Mesenchymal stem cell (in vitro differentiated cells and primary cell): ENCODE results near the gene DNAJC6.

Experiments
- DNase-seq: peaks from one replicate; pipeline ENCODE4 v3.0.0-alpha.2; 2013
- H2AFZ ChIP-seq: one replicate; pipeline ENCODE4 v1.6.1; 2013; ENCODE audit warnings: low read depth, mild to moderate bottlenecking, control low read depth, inconsistent platforms, low read length, moderate library complexity
- H2AK5ac ChIP-seq: 2 replicates; pipeline ENCODE4 v1.6.1; 2013; ENCODE audit warnings: low read length, moderate library complexity, mild to moderate bottlenecking, inconsistent platforms; ENCODE audit not compliant: severe bottlenecking
- H2BK120ac ChIP-seq: one replicate; pipeline ENCODE4 v1.6.1; 2013; ENCODE audit warnings: low read depth, mild to moderate bottlenecking, inconsistent platforms, low read length, moderate library complexity
- H2BK12ac ChIP-seq, 2 experiments: one replicate each; pipeline ENCODE4 v1.6.1; 2013; ENCODE audit warnings: inconsistent platforms in 2 of 2, low read length in 2 of 2, mild to moderate bottlenecking in 2 of 2, moderate library complexity in 2 of 2, control low read depth in 1 of 2
- H2BK15ac ChIP-seq: one replicate; pipeline ENCODE4 v1.6.1; 2013; ENCODE audit warnings: mild to moderate bottlenecking, low read depth, inconsistent platforms; ENCODE audit not compliant: poor library complexity, severe bottlenecking
- H2BK5ac ChIP-seq: 2 replicates; pipeline ENCODE4 v1.6.1; 2013; ENCODE audit warnings: low read depth, mild to moderate bottlenecking, low read length, control low read depth, inconsistent platforms; ENCODE audit not compliant: poor library complexity, severe bottlenecking
- H3K14ac ChIP-seq, 2 experiments: one replicate each; pipeline ENCODE4 v1.6.1; 2013; ENCODE audit warnings: inconsistent platforms in 2 of 2, low read length in 2 of 2, control low read depth in 1 of 2, mild to moderate bottlenecking in 1 of 2, moderate library complexity in 1 of 2
- H3K18ac ChIP-seq, 2 experiments: one replicate each; pipeline ENCODE4 v1.6.1; 2013; ENCODE audit warnings: inconsistent platforms in 2 of 2, low read length in 2 of 2, control low read depth in 1 of 2, low read depth in 1 of 2, mild to moderate bottlenecking in 1 of 2
- H3K23ac ChIP-seq, 2 experiments: one replicate each; pipeline ENCODE4 v1.6.1; 2013; ENCODE audit warnings: inconsistent platforms in 2 of 2, low read length in 2 of 2, mild to moderate bottlenecking in 2 of 2, moderate library complexity in 2 of 2, control low read depth in 1 of 2
- H3K27ac ChIP-seq: 2 replicates; pipeline ENCODE4 v1.5.1; 2013; ENCODE audit warnings: mild to moderate bottlenecking, moderate library complexity, low read length, control low read depth, inconsistent platforms; ENCODE audit not compliant: poor library complexity, severe bottlenecking
- H3K27me3 ChIP-seq, 2 experiments: 2 replicates each; pipeline versions ENCODE4 v1.6.1 to v1.7.0; 2013; ENCODE audit warnings: low read length in 2 of 2, mild to moderate bottlenecking in 2 of 2, moderate library complexity in 2 of 2, control low read depth in 1 of 2, inconsistent platforms in 1 of 2; ENCODE audit not compliant: control insufficient read depth in 1 of 2, insufficient read depth in 1 of 2
- H3K36me3 ChIP-seq, 2 experiments: 2 replicates each; pipeline versions ENCODE4 v1.6.1 to v1.7.0; 2013; ENCODE audit warnings: low read length in 2 of 2, control low read depth in 1 of 2, inconsistent platforms in 1 of 2, low read depth in 1 of 2, mild to moderate bottlenecking in 1 of 2; ENCODE audit not compliant: insufficient read depth in 2 of 2, control insufficient read depth in 1 of 2
- H3K4ac ChIP-seq, 2 experiments: one replicate each; pipeline ENCODE4 v1.6.1; 2013; ENCODE audit warnings: inconsistent platforms in 2 of 2, low read length in 2 of 2, mild to moderate bottlenecking in 2 of 2, moderate library complexity in 2 of 2, control low read depth in 1 of 2, low read depth in 1 of 2
- H3K4me1 ChIP-seq: 2 replicates; pipeline ENCODE4 v1.6.1; 2013; ENCODE audit warnings: low read depth, low read length, control low read depth; ENCODE audit not compliant: control insufficient read depth, insufficient read depth
- H3K4me2 ChIP-seq: 2 replicates; pipeline ENCODE4 v1.6.1; 2013; ENCODE audit warnings: low read length, mild to moderate bottlenecking, inconsistent platforms; ENCODE audit not compliant: poor library complexity, severe bottlenecking
- H3K4me3 ChIP-seq, 2 experiments: 2 replicates each; pipeline versions ENCODE4 v1.5.1 to v1.7.0; 2013; ENCODE audit warnings: low read length in 2 of 2, mild to moderate bottlenecking in 2 of 2, control low read depth in 1 of 2, low read depth in 1 of 2; ENCODE audit not compliant: insufficient read depth in 1 of 2
- H3K79me1 ChIP-seq: replicated peaks from 2 replicates; pipeline ENCODE4 v1.6.1; 2013; ENCODE audit warnings: mild to moderate bottlenecking, control low read depth, low read length, inconsistent platforms; ENCODE audit not compliant: poor library complexity, severe bottlenecking
- H3K9ac ChIP-seq: 2 replicates; pipeline ENCODE4 v1.7.0; 2013; ENCODE audit warnings: mild to moderate bottlenecking, low read length, moderate library complexity
- H3K9me3 ChIP-seq: 2 replicates; pipeline ENCODE4 v1.7.0; 2013; ENCODE audit warnings: mild to moderate bottlenecking, low read length; ENCODE audit not compliant: control insufficient read depth
- H4K8ac ChIP-seq: one replicate; pipeline ENCODE4 v1.6.1; 2013; ENCODE audit warnings: inconsistent platforms, mild to moderate bottlenecking, low read length, moderate library complexity
- H4K91ac ChIP-seq: one replicate; pipeline ENCODE4 v1.6.1; 2013; ENCODE audit warnings: mild to moderate bottlenecking, low read length, inconsistent platforms
- WGBS: methylation state at CpG from one replicate; pipeline ENCODE4 v1.1.7; 2013; ENCODE audit warnings: mixed read lengths; 5-methylcytosine and 5-hydroxymethylcytosine counted together

The DNAJC6 gene

GRCh38 chr1:65267271-65267670, 42.1 kb upstream of the DNAJC6 start:
- Histone ChIP-seq H3K4ac (no peak overlapping the region), H3K9me3 (no peaks in the 10 kb centered on the region), H3K9ac (no peak overlapping the region), H3K4me3 (no peak overlapping the region), H2AFZ (no peak overlapping the region), H2BK12ac (no peak overlapping the region), H3K18ac (no peak overlapping the region), H2AK5ac (no peak overlapping the region), H3K23ac (no peak overlapping the region), H2BK120ac (no peak overlapping the region), H4K91ac (no peak overlapping the region), H3K14ac (no peak overlapping the region), H3K27me3 (no peaks in the 10 kb centered on the region), H2BK5ac (no peak overlapping the region), H3K79me1 (peaks cover 2% of the 10 kb centered on the region), H3K4me1 (peaks cover 3% of the 10 kb centered on the region), H4K8ac (no peak overlapping the region), H2BK15ac (no peak overlapping the region), H3K36me3 (no peaks in the 10 kb centered on the region), H3K4me2 (no peak overlapping the region), H3K27ac (no peak overlapping the region)
- DNase-seq, result no peak
- 91% methylated on average over 4 of the region's 4 CpGs for WGBS

- Histone ChIP-seq H2BK15ac (no peak overlapping the region), H3K23ac (no peak overlapping the region), H2BK5ac (no peak overlapping the region), H3K4me3 (no peak overlapping the region), H2BK120ac (no peak overlapping the region), H2AFZ (no peak overlapping the region), H2BK12ac (no peak overlapping the region), H3K4me2 (no peak overlapping the region), H3K14ac (no peak overlapping the region), H4K91ac (no peak overlapping the region), H3K79me1 (peaks cover 2% of the 10 kb centered on the region), H3K18ac (no peak overlapping the region), H3K9ac (no peak overlapping the region), H3K27ac (no peak overlapping the region), H3K4me1 (peaks cover 3% of the 10 kb centered on the region), H2AK5ac (no peak overlapping the region), H3K9me3 (no peaks in the 10 kb centered on the region), H3K36me3 (no peaks in the 10 kb centered on the region), H4K8ac (no peak overlapping the region), H3K4ac (no peak overlapping the region), H3K27me3 (no peaks in the 10 kb centered on the region)
- no peak for DNase-seq
- WGBS, result no CpG with 5 or more reads among the region's 1 CpG
Observed at GRCh38 chr1:65267683-65268082, 41.7 kb upstream of the DNAJC6 start.

- H2BK5ac ChIP-seq, result no peak overlapping the region
- no peak overlapping the region for H3K23ac ChIP-seq
- H3K27ac ChIP-seq, result no peak overlapping the region
- H3K4me3 ChIP-seq, result no peak overlapping the region
- H2AK5ac ChIP-seq, result no peak overlapping the region
- H3K18ac ChIP-seq, result no peak overlapping the region
- H3K27me3 ChIP-seq, result no peaks in the 10 kb centered on the region
- no peaks in the 10 kb centered on the region for H3K36me3 ChIP-seq
- peaks cover under 1% of the 10 kb centered on the region for H3K4me1 ChIP-seq
- no peak overlapping the region for H3K14ac ChIP-seq
- no peaks in the 10 kb centered on the region for H3K9me3 ChIP-seq
- no peak overlapping the region for H2BK12ac ChIP-seq
- H4K91ac ChIP-seq, result no peak overlapping the region
- peaks cover 2% of the 10 kb centered on the region for H3K79me1 ChIP-seq
- H4K8ac ChIP-seq, result no peak overlapping the region
- no peak overlapping the region for H3K4ac ChIP-seq
- no peak overlapping the region for H2AFZ ChIP-seq
- 100% methylated on average over 2 of the region's 2 CpGs for WGBS
- H2BK15ac ChIP-seq, result no peak overlapping the region
- no peak overlapping the region for H3K9ac ChIP-seq
- H3K4me2 ChIP-seq, result no peak overlapping the region
- no peak overlapping the region for H2BK120ac ChIP-seq
- no peak for DNase-seq
Observed at GRCh38 chr1:65269612-65270011, 39.7 kb upstream of the DNAJC6 start.

GRCh38 chr1:65276197-65276939, 33.0 kb upstream of the DNAJC6 start:
- H2AK5ac ChIP-seq, result no peak overlapping the region
- H3K9ac ChIP-seq, result no peak overlapping the region
- no peak overlapping the region for H2BK15ac ChIP-seq
- no peak overlapping the region for H2BK12ac ChIP-seq
- no peak overlapping the region for H3K4me2 ChIP-seq
- H3K9me3 ChIP-seq, result no peaks in the 10 kb centered on the region
- H3K27ac ChIP-seq, result no peak overlapping the region
- H3K36me3 ChIP-seq, result no peaks in the 10 kb centered on the region
- H3K4me3 ChIP-seq, result no peak overlapping the region
- no peak overlapping the region for H2AFZ ChIP-seq
- H2BK5ac ChIP-seq, result no peak overlapping the region
- 14% methylated on average over 1 of the region's 1 CpG for WGBS
- H3K23ac ChIP-seq, result no peak overlapping the region
- no peak for DNase-seq
- H2BK120ac ChIP-seq, result no peak overlapping the region
- H3K27me3 ChIP-seq, result no peaks in the 10 kb centered on the region
- H4K91ac ChIP-seq, result no peak overlapping the region
- H3K18ac ChIP-seq, result no peak overlapping the region
- H3K79me1 ChIP-seq, result peaks cover 4% of the 10 kb centered on the region
- peaks cover 6% of the 10 kb centered on the region for H3K4me1 ChIP-seq
- no peak overlapping the region for H4K8ac ChIP-seq
- no peak overlapping the region for H3K14ac ChIP-seq
- H3K4ac ChIP-seq, result no peak overlapping the region
